Measurements from ENCODE around the gene NEUROD2. TPM values are rescaled to one million over a fixed set of nuclear protein-coding genes. Genes with fewer than 3 reads are reported as not detected.

Gene NEUROD2
- polyA plus RNA-seq, 4 donors: 0.03 to 0.07 (median 0.06) TPM; not detected in 1

GRCh38 chr17:39635614-39636176, 28.0 kb upstream of the NEUROD2 start:
- DNase-seq (ENCODE audit: low read depth in 4 of 4, low spot score in 2 of 4): no peak

DNA sequence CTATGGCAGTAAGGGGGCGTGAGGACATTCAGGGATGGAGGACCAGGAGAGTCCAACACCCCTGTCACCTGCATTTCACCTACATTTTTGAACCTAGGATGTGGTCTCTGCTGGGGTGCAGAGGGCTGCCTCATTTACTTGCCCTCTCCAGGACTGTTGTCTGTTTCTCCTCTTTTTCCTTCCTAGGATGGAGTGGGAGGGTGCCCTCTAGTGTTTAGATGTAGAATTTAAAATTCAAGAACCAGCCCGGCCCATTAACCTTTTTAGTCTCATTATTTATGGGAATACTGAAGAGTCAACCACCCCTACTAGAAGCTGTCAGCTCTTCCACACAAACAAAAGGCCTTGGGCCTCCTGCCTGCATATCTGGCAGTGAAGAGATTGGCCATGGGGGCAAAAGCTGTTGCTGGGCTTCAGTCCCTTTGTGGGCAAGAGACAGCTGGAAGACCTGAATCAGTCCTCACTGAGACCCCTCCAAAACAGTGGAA, 26.7 kb upstream of the NEUROD2 start:
- no peak for DNase-seq (ENCODE audit: low read depth in 4 of 4, low spot score in 2 of 4)

- DNase-seq (ENCODE audit: low read depth in 4 of 4, low spot score in 2 of 4): no peak
Observed at GRCh38 chr17:39633570-39634183, 26.0 kb upstream of the NEUROD2 start.

- DNase-seq (ENCODE audit: low read depth in 4 of 4, low spot score in 2 of 4): no peak
Observed at GRCh38 chr17:39632153-39632941, 24.6 kb upstream of the NEUROD2 start.

DNA sequence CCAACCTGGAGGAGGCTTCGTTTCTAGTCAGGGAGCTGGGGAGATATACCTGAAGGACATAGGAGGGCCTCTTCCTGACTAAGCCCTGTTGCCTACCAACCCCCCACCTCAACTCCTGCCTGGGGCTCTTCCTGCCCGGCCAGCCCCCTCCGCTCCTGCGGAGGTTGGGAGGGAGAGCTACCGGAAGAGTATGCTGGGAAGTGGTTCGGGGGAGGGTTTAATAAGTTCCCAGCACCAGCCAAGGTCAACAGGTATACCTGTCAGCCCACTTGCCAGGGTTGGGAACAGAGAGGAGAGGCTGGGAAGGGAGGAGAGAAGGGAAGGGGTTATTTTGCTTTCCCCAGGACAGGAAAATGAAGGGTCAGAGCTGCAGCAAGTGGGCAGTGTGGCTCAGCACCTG, 23.7 kb upstream of the NEUROD2 start:
- DNase-seq (ENCODE audit: low read depth in 4 of 4, low spot score in 2 of 4): no peak

DNA sequence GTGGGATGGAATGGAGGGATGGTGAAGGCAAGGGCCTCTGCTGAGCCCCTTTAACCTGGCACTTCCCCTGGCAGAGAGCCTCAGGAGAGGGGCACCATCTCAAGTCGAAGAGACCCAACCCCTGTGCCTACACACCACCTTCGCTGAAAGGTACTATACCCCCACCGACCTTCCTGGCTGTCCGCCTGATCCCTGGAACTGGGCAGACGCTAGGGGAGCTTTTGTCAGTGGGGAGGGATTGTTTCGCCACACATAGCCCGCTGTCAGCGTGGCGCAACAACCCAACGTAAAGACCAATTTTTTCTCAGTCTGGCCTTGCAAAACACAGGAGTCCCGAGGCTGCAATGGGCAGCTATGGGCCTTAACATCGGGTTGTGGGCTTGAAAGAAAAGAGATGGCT, 22.2 kb upstream of the NEUROD2 start:
- no peak for DNase-seq (ENCODE audit: low read depth in 4 of 4, low spot score in 2 of 4)

GRCh38 chr17:39629494-39629880, 21.8 kb upstream of the NEUROD2 start:
- no peak for DNase-seq (ENCODE audit: low read depth in 4 of 4, low spot score in 2 of 4)

DNA sequence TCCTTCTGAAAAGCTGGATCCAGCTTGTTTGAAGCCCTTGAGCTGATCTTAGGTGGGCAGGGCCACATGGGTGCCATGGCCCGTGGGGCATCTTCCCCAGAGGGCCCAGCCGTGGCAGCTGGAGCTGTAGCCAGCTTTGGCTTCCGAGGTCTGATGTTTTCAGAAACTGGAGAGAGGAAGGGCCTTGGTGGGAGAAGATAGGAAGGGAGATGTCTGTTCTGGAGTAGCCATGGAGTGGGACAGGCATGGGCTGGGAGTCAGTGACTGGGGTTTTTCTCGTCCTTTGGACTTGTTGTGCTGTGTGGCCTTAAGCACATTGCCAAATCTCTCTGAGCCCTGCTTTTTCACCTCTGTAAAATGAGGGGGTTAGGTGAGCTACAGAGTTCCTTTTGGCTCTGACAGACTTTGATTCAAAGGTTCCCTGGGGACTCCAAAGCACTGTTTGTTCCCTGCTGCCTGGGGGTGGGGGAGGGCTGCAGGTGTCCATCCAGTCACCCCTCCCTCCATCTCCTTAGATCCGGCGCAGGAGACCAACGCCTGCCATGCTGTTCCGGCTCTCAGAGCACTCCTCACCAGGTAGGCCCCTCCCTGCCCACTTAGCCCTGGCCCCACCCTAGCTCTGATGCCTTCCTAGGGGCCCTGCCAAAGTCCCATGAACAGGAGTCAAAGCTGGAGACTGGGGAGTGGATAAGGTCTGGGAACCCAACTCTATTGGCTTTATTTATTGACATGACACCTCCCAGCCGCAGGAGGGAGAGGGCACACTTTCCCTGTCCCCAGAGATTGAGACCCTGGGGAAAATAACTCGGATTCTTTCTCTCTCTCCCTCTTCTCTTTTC, 21.2 kb upstream of the NEUROD2 start:
- DNase-seq (ENCODE audit: low read depth in 4 of 4, low spot score in 2 of 4): no peak

GRCh38 chr17:39627712-39628516, 20.2 kb upstream of the NEUROD2 start:
- DNase-seq (ENCODE audit: low read depth in 4 of 4, low spot score in 2 of 4): no peak

DNA sequence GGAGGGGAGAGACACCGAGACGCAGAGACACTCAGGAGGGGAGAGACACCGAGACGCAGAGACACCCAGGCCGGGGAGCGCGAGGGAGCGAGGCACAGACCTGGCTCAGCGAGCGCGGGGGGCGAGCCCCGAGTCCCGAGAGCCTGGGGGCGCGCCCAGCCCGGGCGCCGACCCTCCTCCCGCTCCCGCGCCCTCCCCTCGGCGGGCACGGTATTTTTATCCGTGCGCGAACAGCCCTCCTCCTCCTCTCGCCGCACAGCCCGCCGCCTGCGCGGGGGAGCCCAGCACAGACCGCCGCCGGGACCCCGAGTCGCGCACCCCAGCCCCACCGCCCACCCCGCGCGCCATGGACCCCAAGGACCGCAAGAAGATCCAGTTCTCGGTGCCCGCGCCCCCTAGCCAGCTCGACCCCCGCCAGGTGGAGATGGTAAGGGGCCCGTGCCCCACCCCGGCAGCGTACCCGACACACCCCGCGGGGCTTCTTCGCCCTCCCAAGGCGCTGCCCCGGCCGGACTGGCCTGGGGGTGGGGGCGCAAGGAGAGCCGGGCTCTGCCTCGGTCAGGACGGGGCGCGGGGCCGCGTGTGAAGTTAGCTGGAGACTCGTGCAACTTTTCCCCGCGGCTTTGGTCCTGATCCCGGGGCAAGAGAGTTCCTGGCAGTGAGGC, 19.5 kb upstream of the NEUROD2 start:
- no peak for DNase-seq (ENCODE audit: low read depth in 4 of 4, low spot score in 2 of 4)

DNA sequence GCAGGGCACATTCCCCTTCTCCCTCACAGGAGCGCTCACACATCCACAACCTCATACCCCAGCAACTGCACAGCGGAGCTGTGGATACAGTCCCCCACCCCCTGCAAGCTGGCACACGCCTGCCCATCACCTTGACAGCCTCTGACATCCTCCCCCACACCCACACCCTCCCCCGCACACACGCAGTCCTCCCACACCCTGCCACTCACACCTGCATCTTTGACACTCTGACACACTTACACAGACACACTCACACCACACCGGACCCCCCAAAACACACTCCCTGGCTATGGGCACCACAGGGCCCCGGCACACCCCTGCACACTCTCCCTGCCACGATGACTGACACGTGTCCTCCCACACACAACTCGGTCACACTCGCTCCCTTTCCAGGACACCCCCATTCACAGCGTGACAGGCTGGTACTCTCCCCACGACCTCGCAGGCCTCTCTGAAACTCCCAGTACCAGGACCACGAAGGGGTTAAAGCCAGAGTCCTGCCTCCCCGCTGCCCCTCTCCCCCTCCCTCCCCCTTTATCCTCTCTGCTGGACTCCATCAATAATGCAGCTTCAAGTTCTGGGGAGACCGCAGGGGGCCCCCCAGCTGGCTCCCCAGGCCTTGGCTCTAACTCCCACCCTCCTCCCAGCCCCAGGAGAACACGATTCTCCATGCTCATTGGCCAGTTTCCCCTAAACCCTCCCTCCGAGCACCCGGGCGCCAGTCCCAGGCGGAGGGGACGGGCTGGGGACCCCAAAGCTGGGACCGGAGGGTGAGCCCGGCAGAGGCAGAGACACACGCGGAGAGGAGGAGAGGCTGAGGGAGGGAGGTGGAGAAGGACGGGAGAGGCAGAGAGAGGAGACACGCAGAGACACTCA, 18.7 kb upstream of the NEUROD2 start, which contains the start of gene PPP1R1B:
Gene PPP1R1B (plus strand): TSS at position 782 of the 876 bp plus-strand sequence. CDS start 441 bp downstream, outside the sequence.
- no peak for DNase-seq (ENCODE audit: low read depth in 4 of 4, low spot score in 2 of 4)

GRCh38 chr17:39625198-39625785, 17.6 kb upstream of the NEUROD2 start:
- DNase-seq (ENCODE audit: low read depth in 4 of 4, low spot score in 2 of 4): no peak

- no peak for DNase-seq (ENCODE audit: low read depth in 4 of 4, low spot score in 2 of 4)
Observed at GRCh38 chr17:39624313-39624712, 16.6 kb upstream of the NEUROD2 start.

DNA sequence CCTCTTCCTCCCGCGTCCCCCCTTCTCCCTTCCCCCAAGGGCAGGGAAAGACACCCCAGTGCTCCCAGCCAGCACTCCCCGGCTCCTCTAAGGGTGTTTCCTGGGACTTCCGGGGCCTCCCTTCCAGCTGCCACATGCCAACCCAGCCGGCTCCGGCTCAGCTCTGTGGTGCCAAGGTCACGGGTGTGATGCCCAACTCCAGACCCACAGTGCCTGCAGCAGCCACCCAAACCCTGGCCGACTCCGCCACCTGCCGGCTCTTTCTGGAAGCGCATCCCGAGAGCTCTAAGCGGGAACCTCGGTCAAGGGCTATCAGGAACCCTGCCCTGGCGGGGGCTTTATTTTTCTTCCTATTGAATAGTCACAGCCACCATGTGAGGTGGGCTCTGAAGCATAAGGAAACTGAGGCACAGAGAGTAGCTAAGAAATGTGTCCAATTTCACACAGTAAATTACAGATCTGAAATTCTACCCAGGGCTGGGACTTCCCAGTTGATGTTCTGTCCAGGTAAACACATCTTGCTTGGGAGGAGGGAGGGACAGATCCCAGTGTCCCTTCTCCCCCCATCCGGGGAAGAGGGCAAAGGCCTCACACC, 15.7 kb upstream of the NEUROD2 start:
- no peak for DNase-seq (ENCODE audit: low read depth in 4 of 4, low spot score in 2 of 4)

GRCh38 chr17:39622380-39623006, 14.8 kb upstream of the NEUROD2 start:
- no peak for DNase-seq (ENCODE audit: low read depth in 4 of 4, low spot score in 2 of 4)

GRCh38 chr17:39621523-39622379, 14.0 kb upstream of the NEUROD2 start:
- peak in 3 of 4 donors; percentile 69 to 77 (median 70) for DNase-seq (ENCODE audit: low read depth in 4 of 4, low spot score in 2 of 4)

All from left renal cortex interstitium (tissue), 4 donors.